Endodermal cell (in vitro differentiated cells): ENCODE measurements around the gene OR2A5. TPM values are rescaled to one million over a fixed set of nuclear protein-coding genes. Genes with fewer than 3 reads are reported as not detected.

Experiments
- DNase-seq: peaks from one replicate; pipeline ENCODE4 v3.0.0-alpha.2; 2017
- H3K27ac ChIP-seq: 2 replicates; pipeline ENCODE4 v1.5.1; 2013; ENCODE audit warnings: mild to moderate bottlenecking, low read depth, low read length, moderate library complexity
- H3K27me3 ChIP-seq: 2 replicates; pipeline ENCODE4 v1.6.1; 2013; ENCODE audit warnings: mild to moderate bottlenecking, low read length, moderate library complexity; ENCODE audit not compliant: insufficient read depth, control insufficient read depth, poor library complexity, severe bottlenecking
- H3K36me3 ChIP-seq: 2 replicates; pipeline ENCODE4 v1.7.0; 2013; ENCODE audit warnings: mild to moderate bottlenecking, low read length, moderate library complexity; ENCODE audit not compliant: control insufficient read depth, insufficient read depth
- H3K4me1 ChIP-seq: one replicate; pipeline ENCODE4 v1.7.0; 2013; ENCODE audit warnings: low read length; ENCODE audit not compliant: control insufficient read depth, insufficient read depth
- H3K4me3 ChIP-seq: 2 replicates; pipeline ENCODE4 v1.5.1; 2013; ENCODE audit warnings: mild to moderate bottlenecking, low read length, moderate library complexity
- H3K9ac ChIP-seq: 2 replicates; pipeline ENCODE4 v1.6.1; 2013; ENCODE audit warnings: mild to moderate bottlenecking, low read length, moderate library complexity; ENCODE audit not compliant: poor library complexity, severe bottlenecking; ENCODE audit errors: extremely low read depth
- H3K9me3 ChIP-seq: 2 replicates; pipeline ENCODE4 v1.6.1; 2013; ENCODE audit warnings: mild to moderate bottlenecking, low read length, moderate library complexity; ENCODE audit not compliant: control insufficient read depth
- H3K27ac Mint-ChIP-seq: 2 replicates; pipeline ENCODE4 v1.8.0; 2020; ENCODE audit warnings: mixed read lengths
- H3K27me3 Mint-ChIP-seq: 2 replicates; pipeline ENCODE4 v1.8.0; 2021; ENCODE audit warnings: mild to moderate bottlenecking, mixed read lengths; ENCODE audit not compliant: insufficient read depth
- H3K36me3 Mint-ChIP-seq: 2 replicates; pipeline ENCODE4 v1.8.0; 2020; ENCODE audit warnings: low read depth, mixed read lengths
- H3K4me1 Mint-ChIP-seq: 2 replicates; pipeline ENCODE4 v1.8.0; 2020; ENCODE audit warnings: mixed read lengths
- H3K4me3 Mint-ChIP-seq: 2 replicates; pipeline ENCODE4 v1.8.0; 2020; ENCODE audit warnings: mild to moderate bottlenecking, moderate library complexity, mixed read lengths
- H3K9me3 Mint-ChIP-seq: 2 replicates; pipeline ENCODE4 v1.8.0; 2020; ENCODE audit warnings: mild to moderate bottlenecking, mixed read lengths
- CTCF ChIP-seq: fragments of 200-600 bp; sonication (generic); conservative IDR thresholded peaks from 2 replicates; pipeline ENCODE4 v1.5.0; 2021; ENCODE audit warnings: antibody characterized with exemption, mild to moderate bottlenecking
- WGBS, 2 experiments: methylation state at CpG; one replicate each; pipeline versions ENCODE4 v1.1.5 to v1.1.7; 2013; ENCODE audit warnings: missing lambda C conversion rate in 2 of 2, mixed read lengths in 1 of 2; ENCODE audit not compliant: insufficient coverage in 1 of 2, insufficient read length in 1 of 2; 5-methylcytosine and 5-hydroxymethylcytosine counted together
- total RNA-seq, 2 donors: library from RNA; stranded (reverse); fragmentation: NEBNext Ultra II Directional in 1 of 2; extraction: Animal tissue kit (Norgen Biotek cat#: 25700) in 1 of 2; gene quantifications; 2 replicates in 1 of 2; 3 replicates in 1 of 2; pipeline ENCODE4 v1.2.1, GENCODE V29; 2021

Gene OR2A5
- total RNA-seq, 2 donors from 2014 or later: not detected

- no peak overlapping the region for H3K4me3 ChIP-seq
- Mint-ChIP-seq H3K27me3 (no peaks in the 10 kb centered on the region), H3K36me3 (no peaks in the 10 kb centered on the region), H3K4me3 (no peak overlapping the region), H3K27ac (no peak overlapping the region), H3K4me1 (no peaks in the 10 kb centered on the region), H3K9me3 (peaks cover 26% of the 10 kb centered on the region)
- no peaks in the 10 kb centered on the region for H3K36me3 ChIP-seq
- no peak overlapping the region for H3K9ac ChIP-seq
- H3K9me3 ChIP-seq: no peaks in the 10 kb centered on the region
- DNase-seq: no peak
- TF ChIP-seq CTCF: no peak
- 80 to 87% methylated on average over 1 to 3 of the region's 3 CpGs for WGBS, 2 experiments
- no peak overlapping the region for H3K27ac ChIP-seq
- no peaks in the 10 kb centered on the region for H3K27me3 ChIP-seq
- H3K4me1 ChIP-seq: no peaks in the 10 kb centered on the region
Measured at GRCh38 chr7:144057954-144058353, 9.2 kb downstream of the OR2A5 start.

- peak; percentile 76 for TF ChIP-seq CTCF
- H3K27me3 Mint-ChIP-seq: no peaks in the 10 kb centered on the region
- H3K27me3 ChIP-seq: no peaks in the 10 kb centered on the region
- no peak overlapping the region for H3K9ac ChIP-seq
- H3K9me3 ChIP-seq: no peaks in the 10 kb centered on the region
- peaks cover 26% of the 10 kb centered on the region for H3K9me3 Mint-ChIP-seq
- no peaks in the 10 kb centered on the region for H3K4me1 ChIP-seq
- peaks cover 8% of the 10 kb centered on the region for H3K4me1 Mint-ChIP-seq
- DNase-seq: peak; percentile 56
- no peak overlapping the region for H3K27ac Mint-ChIP-seq
- H3K4me3 Mint-ChIP-seq: no peak overlapping the region
- no peak overlapping the region for H3K27ac ChIP-seq
- no peaks in the 10 kb centered on the region for H3K36me3 ChIP-seq
- no peak overlapping the region for H3K4me3 ChIP-seq
- 27 to 53% methylated on average over 2 to 3 of the region's 3 CpGs for WGBS, 2 experiments
- H3K36me3 Mint-ChIP-seq: no peaks in the 10 kb centered on the region
Measured at GRCh38 chr7:144063710-144064109, 15.0 kb downstream of the OR2A5 start.

- no peaks in the 10 kb centered on the region for H3K4me1 ChIP-seq
- no peaks in the 10 kb centered on the region for H3K36me3 ChIP-seq
- Mint-ChIP-seq H3K9me3 (no peaks in the 10 kb centered on the region), H3K36me3 (no peaks in the 10 kb centered on the region), H3K27ac (no peak within 1 kb of the TSS), H3K27me3 (no peaks in the 10 kb centered on the region), H3K4me1 (peaks cover 8% of the 10 kb centered on the region), H3K4me3 (no peak within 1 kb of the TSS)
- H3K27me3 ChIP-seq: no peaks in the 10 kb centered on the region
- H3K9me3 ChIP-seq: no peaks in the 10 kb centered on the region
- H3K9ac ChIP-seq: no peak within 1 kb of the TSS
- H3K4me3 ChIP-seq: no peak within 1 kb of the TSS
- WGBS, 2 experiments: 83 to 88% methylated on average over 1 of the region's 1 CpG
- no peak for DNase-seq
- no peak within 1 kb of the TSS for H3K27ac ChIP-seq
- TF ChIP-seq CTCF: no peak
Measured at GRCh38 chr7:144069511-144069910, 20.8 kb downstream of the OR2A5 start, which contains the start of gene OR2A25. OR2A25 (plus strand) TSS chr7:144069811; CDS start chr7:144074220, 4,409 bp downstream.
